Right cardiac atrium (tissue), 5 donors: ENCODE results near the gene ZNF598. TPM values are rescaled to one million over a fixed set of nuclear protein-coding genes. Genes with fewer than 3 reads are reported as not detected.

Experiments
- ATAC-seq, 2 donors: fragments of 200-7000 bp; cut with Tn5 transposase; one replicate each; pipeline versions ENCODE4 v1.8.0 to v1.9.1; 2020; ENCODE audit warnings: moderate library complexity in 2 of 2, mild to moderate bottlenecking in 1 of 2
- DNase-seq, 3 donors: peaks; one replicate each; pipeline ENCODE4 v3.0.0-alpha.2; 2020
- H3K27ac ChIP-seq: one replicate; pipeline ENCODE4 v1.5.1; 2013; ENCODE audit warnings: mild to moderate bottlenecking, low read length, control low read depth, moderate library complexity
- H3K27me3 ChIP-seq: one replicate; pipeline ENCODE4 v1.6.1; 2013; ENCODE audit not compliant: control insufficient read depth, insufficient read depth
- H3K4me1 ChIP-seq: one replicate; pipeline ENCODE4 v1.6.1; 2013; ENCODE audit warnings: low read length; ENCODE audit not compliant: control insufficient read depth, insufficient read depth
- H3K4me3 ChIP-seq: one replicate; pipeline ENCODE4 v1.5.1; 2013; ENCODE audit warnings: low read length, control low read depth
- H3K9me3 ChIP-seq: one replicate; pipeline ENCODE4 v1.6.1; 2013; ENCODE audit warnings: low read length; ENCODE audit not compliant: control insufficient read depth
- WGBS: extraction: QIAGEN DNeasy Blood & Tissue Kit; methylation state at CpG from one replicate; pipeline ENCODE4 v1.1.7; 2013; 5-methylcytosine and 5-hydroxymethylcytosine counted together
- intact Hi-C, 4 donors: fragments of 100-400 bp; cut with DNase I; formaldehyde crosslinking; loops; one replicate each; pipeline versions ENCODE4 v1.11.0 to v1.14.0; 2022 to 2023
- polyA plus RNA-seq: library from polyadenylated mRNA; stranded (reverse); fragments of 200-250 nt; gene quantifications from one replicate; pipeline ENCODE4 v1.2.3, GENCODE V29; 2013
- total RNA-seq, 4 donors: library from RNA; stranded (reverse); fragmentation: NEBNext Ultra II Directional; extraction: Animal tissue kit (Norgen Biotek cat#: 25700); gene quantifications; one replicate each; pipeline ENCODE4 v1.2.1, GENCODE V29; 2021
- donor health status: healthy with polysubstance abuse.
- donor health status: DM: no; HTN: yes; CAD: no.
- donor health status: DM: no; HTN: no; CAD: no.
- donor health status: DM: no; HTN: yes; CAD: no; lungs with severe emphysema.
- donor health status: DM: yes; HTN: yes; CAD: no.

The ZNF598 gene
- total and polyA plus RNA-seq, 5 donors = 14.0 to 20.5 (median 17.2) TPM

DNA sequence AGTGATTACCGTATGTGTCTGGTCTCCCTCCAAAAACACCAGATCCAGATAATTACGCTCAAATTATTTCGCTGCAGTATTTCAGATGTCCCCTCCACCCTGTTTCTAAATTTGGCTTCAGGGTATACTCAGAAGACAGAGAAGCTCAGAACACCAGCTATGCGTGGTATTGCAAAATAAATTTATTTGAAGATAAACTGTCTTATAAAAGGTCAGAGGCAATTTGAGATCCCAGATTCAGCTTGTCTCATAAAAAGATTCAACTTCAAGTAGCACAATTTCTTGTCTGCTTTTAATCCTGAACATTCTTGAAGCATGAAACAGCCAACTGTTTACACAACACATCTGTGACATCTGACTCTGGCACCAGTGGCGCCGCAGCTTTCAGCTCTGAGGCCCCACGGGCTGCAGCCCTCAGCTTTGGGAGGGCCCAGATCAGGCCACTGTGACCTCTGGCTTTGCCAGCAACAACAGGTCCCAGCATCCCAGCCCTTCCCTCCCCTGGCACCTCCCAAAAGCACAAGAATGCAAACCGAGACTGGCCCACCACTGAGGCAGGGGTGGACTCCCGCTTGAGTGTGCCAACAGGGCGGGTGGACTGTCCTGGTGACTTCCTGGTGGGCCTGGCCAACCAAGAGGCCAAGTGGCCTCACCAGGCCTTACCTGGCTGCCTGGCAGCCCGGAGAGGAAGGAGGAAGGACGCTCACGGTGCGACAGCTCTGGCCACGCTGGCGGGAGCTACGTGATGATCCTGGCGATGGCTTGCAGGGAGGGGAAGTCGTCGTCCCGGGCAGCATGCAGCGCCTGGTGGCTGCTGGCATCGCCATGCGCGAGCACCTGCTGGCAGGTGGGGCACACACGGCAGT is 11.9 kb downstream of the ZNF598 start:
- Histone ChIP-seq H3K4me3 (no peak overlapping the region), H3K27me3 (no peaks in the 10 kb centered on the region), H3K9me3 (no peaks in the 10 kb centered on the region), H3K4me1 (peaks cover 2% of the 10 kb centered on the region), H3K27ac (no peak overlapping the region)
- ATAC-seq = peak in 1 of 2 donors; percentile 2
- DNase-seq = peak; percentile 51 to 65 (median 56)
- WGBS = 80% methylated on average over 26 of the region's 26 CpGs
- intact Hi-C loops = no loop called here

DNA sequence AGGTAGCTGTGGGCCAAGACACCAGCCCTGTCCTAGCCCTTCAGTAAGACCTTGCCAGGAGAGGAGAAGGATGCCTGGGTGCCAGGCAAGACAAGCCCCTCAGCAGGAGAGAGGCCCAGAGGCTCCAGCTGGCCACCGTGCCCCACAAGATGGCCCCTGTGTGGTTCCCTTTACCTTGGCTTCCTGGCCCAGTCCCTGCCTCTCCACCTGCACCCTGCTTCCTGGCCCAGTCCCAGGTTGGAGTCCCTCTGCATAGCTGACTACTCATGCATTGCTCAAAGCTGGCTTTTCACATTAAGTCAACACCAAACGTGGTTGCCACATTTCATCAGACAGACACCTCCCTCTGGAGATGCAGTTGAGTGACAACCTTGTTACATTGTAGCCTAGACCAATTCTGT is 15.9 kb downstream of the ZNF598 start:
- DNase-seq (peak in 2 of 3 donors; percentile 47 to 50), ATAC-seq (no peak)
- Histone ChIP-seq H3K27me3 (no peaks in the 10 kb centered on the region), H3K4me3 (no peak overlapping the region), H3K9me3 (no peaks in the 10 kb centered on the region), H3K27ac (no peak overlapping the region), H3K4me1 (peaks cover 4% of the 10 kb centered on the region)
- 57% methylated on average over 2 of the region's 2 CpGs for WGBS
- intact Hi-C loops = no loop called here

DNA sequence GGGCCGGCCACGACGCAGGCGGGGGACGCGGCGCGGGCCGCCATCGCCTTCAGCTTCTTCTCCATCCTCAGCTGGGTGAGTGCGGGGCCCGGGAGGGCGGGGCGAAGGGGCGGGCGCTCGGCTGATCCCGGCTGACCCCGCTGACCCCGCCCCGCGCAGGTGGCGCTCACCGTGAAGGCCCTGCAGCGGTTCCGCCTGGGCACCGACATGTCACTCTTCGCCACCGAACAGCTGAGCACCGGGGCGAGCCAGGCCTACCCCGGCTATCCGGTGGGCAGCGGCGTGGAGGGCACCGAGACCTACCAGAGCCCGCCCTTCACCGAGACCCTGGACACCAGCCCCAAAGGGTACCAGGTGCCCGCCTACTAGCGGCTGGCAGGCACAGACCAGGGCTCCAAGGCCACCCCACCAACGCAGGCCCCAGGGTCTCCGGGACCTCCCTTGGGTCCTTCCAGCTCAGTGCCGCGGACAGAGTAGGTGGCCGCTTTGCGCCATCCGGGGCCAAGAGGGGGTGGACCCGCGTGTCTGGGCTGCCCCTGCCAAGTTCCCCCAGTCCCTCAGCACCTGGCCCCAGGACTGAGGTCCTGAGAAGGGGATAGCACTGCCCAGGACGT is 16.8 kb downstream of the ZNF598 start:
- Histone ChIP-seq H3K4me3 (no peak overlapping the region), H3K4me1 (peaks cover 1% of the 10 kb centered on the region), H3K9me3 (no peaks in the 10 kb centered on the region), H3K27ac (no peak overlapping the region), H3K27me3 (no peaks in the 10 kb centered on the region)
- 40% methylated on average over 50 of the region's 50 CpGs for WGBS
- intact Hi-C loops = no loop called here
- DNase-seq = no peak
- ATAC-seq = peak; percentile 1 to 2

DNA sequence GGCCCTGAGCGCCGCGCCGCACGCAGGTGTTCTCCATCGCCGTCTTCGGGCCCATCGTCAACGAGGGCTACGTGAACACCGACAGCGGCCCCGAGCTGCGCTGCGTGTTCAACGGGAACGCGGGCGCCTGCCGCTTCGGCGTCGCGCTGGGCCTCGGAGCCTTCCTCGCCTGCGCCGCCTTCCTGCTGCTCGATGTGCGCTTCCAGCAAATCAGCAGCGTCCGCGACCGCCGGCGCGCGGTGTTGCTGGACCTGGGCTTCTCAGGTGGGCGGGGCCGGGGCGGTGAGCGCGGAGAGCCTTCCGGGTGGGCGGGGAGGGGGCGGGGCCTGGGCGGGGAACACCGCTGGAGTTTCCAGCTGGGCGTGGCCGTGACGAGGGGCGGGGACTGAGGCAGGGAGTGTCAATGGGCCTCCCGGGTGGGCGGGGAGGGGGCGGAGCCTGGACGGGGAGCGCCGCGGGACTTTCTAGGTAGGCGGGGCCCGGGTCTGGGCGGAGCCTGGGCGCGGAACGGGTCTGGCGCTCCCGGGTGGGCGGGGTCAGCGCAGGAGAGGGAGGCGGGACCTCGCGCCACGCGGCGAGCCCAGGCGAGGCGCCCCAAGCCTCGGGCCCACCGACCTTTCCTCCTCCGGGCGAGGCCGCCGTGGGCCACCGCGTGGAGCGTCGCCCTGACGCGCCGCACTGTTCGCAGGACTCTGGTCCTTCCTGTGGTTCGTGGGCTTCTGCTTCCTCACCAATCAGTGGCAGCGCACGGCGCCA is 17.5 kb downstream of the ZNF598 start:
- H3K4me3 ChIP-seq = peak overlapping the region; percentile 15
- H3K27me3 ChIP-seq = no peaks in the 10 kb centered on the region
- ATAC-seq (peak; percentile 87 to 90), DNase-seq (peak; percentile 97 to 99 (median 98))
- H3K9me3 ChIP-seq = no peaks in the 10 kb centered on the region
- no peak overlapping the region for H3K27ac ChIP-seq
- peaks cover 1% of the 10 kb centered on the region for H3K4me1 ChIP-seq
- WGBS = 3% methylated on average over 93 of the region's 96 CpGs
- intact Hi-C loops = no loop called here

DNA sequence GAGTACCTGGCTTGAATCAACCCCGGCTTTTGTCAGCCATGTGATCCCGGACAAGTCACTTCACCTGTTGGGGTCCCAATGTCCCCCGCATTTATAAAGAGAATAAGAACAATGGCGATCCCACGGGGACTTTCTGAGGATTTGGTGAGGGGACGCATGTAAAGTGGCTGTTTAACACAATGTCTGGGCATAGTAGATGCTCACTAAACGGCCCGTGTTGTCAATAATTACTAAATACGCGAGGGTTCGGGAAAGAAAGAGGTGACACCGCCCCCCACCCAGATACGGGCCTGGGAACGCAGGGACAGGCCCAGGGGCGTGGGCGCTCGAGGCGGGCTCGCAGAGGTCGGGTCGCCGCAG is 18.1 kb downstream of the ZNF598 start:
- H3K4me3 ChIP-seq = peak overlapping the region; percentile 15
- H3K4me1 ChIP-seq = peaks cover 1% of the 10 kb centered on the region
- no peaks in the 10 kb centered on the region for H3K9me3 ChIP-seq
- DNase-seq (no peak), ATAC-seq (peak in 1 of 2 donors; percentile 8)
- no peaks in the 10 kb centered on the region for H3K27me3 ChIP-seq
- H3K27ac ChIP-seq = no peak overlapping the region
- 10% methylated on average over 22 of the region's 22 CpGs for WGBS
- intact Hi-C loops = no loop called here

DNA sequence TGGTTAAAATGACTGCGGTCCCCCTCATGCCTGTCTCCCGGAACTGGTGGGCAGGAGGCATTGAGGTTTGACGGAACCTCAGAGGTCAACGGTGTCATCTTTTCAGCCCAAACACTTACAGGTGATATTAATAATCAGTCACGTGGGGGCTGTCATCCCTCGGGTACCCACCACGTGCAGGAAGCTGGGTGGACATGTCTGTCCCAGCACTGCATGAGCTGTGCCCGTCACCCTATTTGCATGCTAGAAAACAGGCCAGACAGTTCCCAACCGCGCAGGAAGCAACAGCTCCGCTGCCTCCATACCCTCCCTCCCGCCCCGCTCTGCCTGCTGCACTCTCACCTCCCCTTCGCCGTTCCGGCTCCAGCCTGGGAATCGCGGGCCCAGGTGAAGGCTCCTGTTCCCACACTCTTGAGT is 18.5 kb downstream of the ZNF598 start:
- intact Hi-C loops = no loop called here
- DNase-seq (peak in 1 of 3 donors; percentile 64), ATAC-seq (peak in 1 of 2 donors; percentile 1)
- Histone ChIP-seq H3K4me3 (no peak overlapping the region), H3K27me3 (no peaks in the 10 kb centered on the region), H3K9me3 (no peaks in the 10 kb centered on the region), H3K4me1 (peaks cover 1% of the 10 kb centered on the region), H3K27ac (no peak overlapping the region)
- 3% methylated on average over 18 of the region's 18 CpGs for WGBS

DNA sequence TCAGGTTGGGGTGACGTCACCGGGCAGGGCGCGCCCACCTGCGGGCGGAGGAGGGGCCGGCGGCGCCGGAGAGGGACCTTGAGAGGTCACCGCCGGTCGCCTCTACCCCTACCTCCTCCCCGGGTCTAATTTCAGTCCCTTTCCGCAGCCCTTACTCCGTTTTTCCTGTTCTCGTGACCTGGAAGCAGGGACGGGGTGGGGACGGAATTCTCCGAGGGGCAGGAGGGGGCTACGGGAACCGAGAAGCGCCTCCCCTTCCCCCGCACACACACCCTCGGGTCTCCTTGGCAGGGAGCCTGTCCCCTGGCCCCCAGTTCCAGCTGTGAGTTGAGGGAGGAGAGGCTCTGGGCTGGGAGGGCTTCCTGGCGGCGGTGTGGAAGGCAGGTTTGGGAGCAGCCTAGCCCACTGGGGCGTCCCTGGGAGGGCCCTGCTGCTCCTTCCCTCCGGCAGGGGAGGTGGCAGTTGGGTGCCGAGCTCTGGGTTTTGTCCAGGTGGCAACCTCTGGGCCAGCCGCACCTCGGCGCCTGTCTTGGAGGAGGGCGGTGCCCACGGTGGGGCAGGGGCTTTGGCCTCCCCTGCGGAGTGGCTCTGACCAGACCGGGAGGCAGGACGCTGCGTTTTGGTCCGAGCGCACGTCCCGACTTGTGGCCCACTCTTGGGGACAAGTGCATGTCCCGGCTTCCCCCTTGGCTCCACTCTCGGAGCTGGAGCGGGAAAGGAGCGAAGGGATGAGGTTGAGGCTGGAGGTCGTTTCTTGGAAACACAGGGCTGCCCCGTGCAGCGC is 19.1 kb downstream of the ZNF598 start:
- Histone ChIP-seq H3K9me3 (no peaks in the 10 kb centered on the region), H3K27me3 (no peaks in the 10 kb centered on the region), H3K27ac (no peak overlapping the region), H3K4me1 (peaks cover 1% of the 10 kb centered on the region), H3K4me3 (peak overlapping the region; percentile 32)
- DNase-seq = no peak
- ATAC-seq = no peak
- intact Hi-C loops = no loop called here
- WGBS = 2% methylated on average over 50 of the region's 50 CpGs

DNA sequence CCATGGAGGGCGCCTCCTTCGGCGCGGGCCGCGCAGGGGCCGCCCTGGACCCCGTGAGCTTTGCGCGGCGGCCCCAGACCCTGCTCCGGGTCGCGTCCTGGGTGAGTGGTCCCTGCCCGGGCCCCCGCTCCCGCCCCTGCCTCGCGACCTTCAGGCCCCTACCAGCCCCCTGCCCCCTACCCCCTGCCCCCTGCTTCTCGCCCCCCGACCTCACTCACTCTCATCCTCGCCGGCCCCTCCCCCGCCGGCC is 19.6 kb downstream of the ZNF598 start:
- Histone ChIP-seq H3K4me3 (peak overlapping the region; percentile 32), H3K27me3 (no peaks in the 10 kb centered on the region), H3K9me3 (no peaks in the 10 kb centered on the region), H3K27ac (no peak overlapping the region), H3K4me1 (peaks cover 4% of the 10 kb centered on the region)
- under 1% methylated on average over 24 of the region's 25 CpGs for whole genome bisulfite sequencing
- ATAC-seq (no peak), DNase-seq (no peak)
- intact Hi-C loops = no loop called here

DNA sequence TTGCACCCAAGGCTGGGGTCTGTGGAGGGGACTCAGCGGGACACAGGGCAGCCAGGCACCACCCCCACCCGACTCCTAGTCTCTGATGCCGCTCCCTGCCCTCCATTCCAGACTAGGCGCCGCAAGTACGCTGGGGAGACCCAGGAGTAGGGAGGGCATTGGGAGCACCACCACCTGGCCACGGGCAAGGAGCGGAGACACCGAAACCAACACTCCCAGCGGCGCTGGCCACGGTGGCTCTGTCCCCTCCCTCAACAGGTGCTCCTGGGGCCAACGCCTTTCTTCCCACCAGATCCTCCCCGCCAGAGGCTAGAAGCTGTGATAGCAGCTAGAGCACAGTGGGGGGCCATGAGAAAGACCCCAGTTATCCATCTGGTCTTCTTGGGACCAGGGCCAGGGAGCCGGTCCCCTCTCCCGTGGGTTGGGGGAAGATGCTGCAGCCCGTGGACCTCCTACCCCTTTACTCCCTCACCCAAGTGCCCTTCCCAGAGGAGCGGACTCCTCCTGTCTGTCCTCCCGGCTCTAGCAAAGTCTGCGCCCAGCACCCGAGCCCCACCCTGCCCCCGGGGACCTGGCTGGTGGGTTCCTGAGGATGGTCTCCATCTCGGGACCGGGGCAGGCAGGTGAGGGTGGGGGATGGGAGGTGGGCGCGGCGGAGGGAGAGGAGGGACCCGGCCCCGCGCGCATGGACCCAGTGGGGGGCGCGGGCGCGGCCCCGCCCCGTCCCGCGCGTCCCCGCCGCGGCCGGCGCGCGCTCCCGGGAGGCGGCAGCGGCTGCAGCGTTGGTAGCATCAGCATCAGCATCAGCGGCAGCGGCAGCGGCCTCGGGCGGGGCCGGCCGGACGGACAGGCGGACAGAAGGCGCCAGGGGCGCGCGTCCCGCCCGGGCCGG is 20.2 kb downstream of the ZNF598 start, which contains the start of gene SYNGR3:
SYNGR3 (plus strand) TSS at position 762 of the 892 bp plus-strand sequence. CDS start 133 bp downstream, outside the sequence.
- ATAC-seq (no peak), DNase-seq (no peak)
- Histone ChIP-seq H3K4me3 (peak within 1 kb of the TSS; percentile 32), H3K4me1 (peaks cover 6% of the 10 kb centered on the region), H3K9me3 (no peaks in the 10 kb centered on the region), H3K27me3 (no peaks in the 10 kb centered on the region), H3K27ac (no peak within 1 kb of the TSS)
- intact Hi-C loops = no loop called here
- whole genome bisulfite sequencing = 4% methylated on average over 67 of the region's 67 CpGs

DNA sequence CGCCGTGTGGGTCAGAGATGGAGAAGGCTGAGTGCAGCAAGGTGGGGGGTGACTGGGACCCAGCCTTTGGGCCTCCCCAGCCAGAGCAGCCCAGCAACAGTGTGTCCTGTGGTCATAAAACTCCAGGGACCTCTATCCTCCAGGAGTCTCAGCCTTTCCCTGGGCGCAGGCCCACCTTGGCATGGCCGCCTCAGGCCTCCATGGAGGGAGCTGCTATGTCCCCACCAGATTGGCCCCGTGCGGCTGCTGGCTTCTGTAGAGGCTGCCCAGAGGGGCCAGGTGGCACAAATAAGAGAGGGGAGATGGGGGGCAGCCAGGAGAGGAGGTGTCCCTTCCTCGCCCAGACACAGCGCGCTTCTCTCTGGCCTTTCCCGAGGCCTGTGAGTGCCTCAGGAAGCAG is 22.4 kb downstream of the ZNF598 start:
- H3K9me3 ChIP-seq = no peaks in the 10 kb centered on the region
- H3K4me3 ChIP-seq = no peak overlapping the region
- DNase-seq (no peak), ATAC-seq (no peak)
- WGBS = 88% methylated on average over 10 of the region's 10 CpGs
- no peak overlapping the region for H3K27ac ChIP-seq
- intact Hi-C loops = no loop called here
- H3K27me3 ChIP-seq = no peaks in the 10 kb centered on the region
- peaks cover 6% of the 10 kb centered on the region for H3K4me1 ChIP-seq
